Panc1 (cell line): ENCODE measurements around the gene SMIM38.

Source experiments
- POLR2AphosphoS5 ChIP-seq: IDR thresholded peaks from 2 replicates; pipeline ENCODE4 v1.6.1; 2012; ENCODE audit warnings: mild to moderate bottlenecking, low read depth, low read length, moderate library complexity
- SIN3A ChIP-seq: IDR thresholded peaks from 2 replicates; pipeline ENCODE4 v1.6.1; 2012; ENCODE audit warnings: low read depth, mild to moderate bottlenecking, low read length, moderate library complexity, borderline replicate concordance; ENCODE audit not compliant: insufficient read depth
- TCF7L2 ChIP-seq: IDR thresholded peaks from 2 replicates; pipeline ENCODE4 v1.6.1; 2011; ENCODE audit warnings: mild to moderate bottlenecking, low read depth, low read length, inconsistent platforms
- TF ChIP-seq, protein P1 (sequence below): fragments of 450-650 bp; IDR thresholded peaks from 2 replicates; pipeline ENCODE4 v1.5.1; 2017; ENCODE audit warnings: mild to moderate bottlenecking
- TF ChIP-seq, protein P2 (sequence below), 2 experiments: IDR thresholded peaks; 2 replicates each; pipeline ENCODE4 v1.6.1; 2011 to 2012; ENCODE audit warnings: low read depth in 2 of 2, control low read depth in 1 of 2, low read length in 1 of 2, mild to moderate bottlenecking in 1 of 2, moderate library complexity in 1 of 2; ENCODE audit not compliant: insufficient read depth in 1 of 2

DNA sequence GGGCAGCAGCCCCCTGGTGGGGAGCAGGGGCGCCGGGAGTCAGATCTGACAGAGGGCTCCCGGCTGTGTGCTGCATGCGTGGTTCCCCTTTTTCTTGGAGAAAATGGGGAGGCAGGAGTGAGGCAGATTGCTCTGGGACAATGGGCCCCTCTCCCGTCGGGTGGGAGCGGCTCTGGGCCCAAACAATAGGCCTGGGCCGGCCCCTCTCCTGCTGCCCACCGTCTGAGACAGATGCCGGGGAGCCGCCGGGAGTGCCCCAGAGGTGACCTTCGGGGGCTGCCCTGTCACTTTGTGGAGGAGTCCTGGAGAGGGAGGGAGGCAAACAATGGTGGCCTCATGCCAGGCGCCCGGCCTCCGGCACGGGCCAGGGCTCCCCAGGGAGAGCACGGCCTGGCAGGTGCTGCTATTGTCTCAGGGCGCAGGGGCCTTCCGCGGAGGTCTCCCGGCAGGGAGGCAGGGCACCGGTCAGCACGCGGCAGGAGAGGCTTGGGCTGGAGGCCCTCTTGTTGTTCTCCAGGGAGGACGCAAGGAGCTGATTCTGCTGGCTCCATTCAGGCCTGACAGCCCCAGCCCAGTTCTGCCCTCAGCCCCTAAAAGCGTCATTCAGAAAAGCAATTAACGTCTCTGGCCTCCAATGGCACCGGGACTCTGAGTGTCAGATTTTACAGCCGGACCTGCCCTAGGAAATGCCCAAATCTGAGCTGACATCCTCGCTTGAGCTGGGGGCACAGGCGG is 44.8 kb downstream of the SMIM38 start:
- TF ChIP-seq, protein P1, sequence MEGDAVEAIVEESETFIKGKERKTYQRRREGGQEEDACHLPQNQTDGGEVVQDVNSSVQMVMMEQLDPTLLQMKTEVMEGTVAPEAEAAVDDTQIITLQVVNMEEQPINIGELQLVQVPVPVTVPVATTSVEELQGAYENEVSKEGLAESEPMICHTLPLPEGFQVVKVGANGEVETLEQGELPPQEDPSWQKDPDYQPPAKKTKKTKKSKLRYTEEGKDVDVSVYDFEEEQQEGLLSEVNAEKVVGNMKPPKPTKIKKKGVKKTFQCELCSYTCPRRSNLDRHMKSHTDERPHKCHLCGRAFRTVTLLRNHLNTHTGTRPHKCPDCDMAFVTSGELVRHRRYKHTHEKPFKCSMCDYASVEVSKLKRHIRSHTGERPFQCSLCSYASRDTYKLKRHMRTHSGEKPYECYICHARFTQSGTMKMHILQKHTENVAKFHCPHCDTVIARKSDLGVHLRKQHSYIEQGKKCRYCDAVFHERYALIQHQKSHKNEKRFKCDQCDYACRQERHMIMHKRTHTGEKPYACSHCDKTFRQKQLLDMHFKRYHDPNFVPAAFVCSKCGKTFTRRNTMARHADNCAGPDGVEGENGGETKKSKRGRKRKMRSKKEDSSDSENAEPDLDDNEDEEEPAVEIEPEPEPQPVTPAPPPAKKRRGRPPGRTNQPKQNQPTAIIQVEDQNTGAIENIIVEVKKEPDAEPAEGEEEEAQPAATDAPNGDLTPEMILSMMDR, result no peak
- TF ChIP-seq, protein P2, sequence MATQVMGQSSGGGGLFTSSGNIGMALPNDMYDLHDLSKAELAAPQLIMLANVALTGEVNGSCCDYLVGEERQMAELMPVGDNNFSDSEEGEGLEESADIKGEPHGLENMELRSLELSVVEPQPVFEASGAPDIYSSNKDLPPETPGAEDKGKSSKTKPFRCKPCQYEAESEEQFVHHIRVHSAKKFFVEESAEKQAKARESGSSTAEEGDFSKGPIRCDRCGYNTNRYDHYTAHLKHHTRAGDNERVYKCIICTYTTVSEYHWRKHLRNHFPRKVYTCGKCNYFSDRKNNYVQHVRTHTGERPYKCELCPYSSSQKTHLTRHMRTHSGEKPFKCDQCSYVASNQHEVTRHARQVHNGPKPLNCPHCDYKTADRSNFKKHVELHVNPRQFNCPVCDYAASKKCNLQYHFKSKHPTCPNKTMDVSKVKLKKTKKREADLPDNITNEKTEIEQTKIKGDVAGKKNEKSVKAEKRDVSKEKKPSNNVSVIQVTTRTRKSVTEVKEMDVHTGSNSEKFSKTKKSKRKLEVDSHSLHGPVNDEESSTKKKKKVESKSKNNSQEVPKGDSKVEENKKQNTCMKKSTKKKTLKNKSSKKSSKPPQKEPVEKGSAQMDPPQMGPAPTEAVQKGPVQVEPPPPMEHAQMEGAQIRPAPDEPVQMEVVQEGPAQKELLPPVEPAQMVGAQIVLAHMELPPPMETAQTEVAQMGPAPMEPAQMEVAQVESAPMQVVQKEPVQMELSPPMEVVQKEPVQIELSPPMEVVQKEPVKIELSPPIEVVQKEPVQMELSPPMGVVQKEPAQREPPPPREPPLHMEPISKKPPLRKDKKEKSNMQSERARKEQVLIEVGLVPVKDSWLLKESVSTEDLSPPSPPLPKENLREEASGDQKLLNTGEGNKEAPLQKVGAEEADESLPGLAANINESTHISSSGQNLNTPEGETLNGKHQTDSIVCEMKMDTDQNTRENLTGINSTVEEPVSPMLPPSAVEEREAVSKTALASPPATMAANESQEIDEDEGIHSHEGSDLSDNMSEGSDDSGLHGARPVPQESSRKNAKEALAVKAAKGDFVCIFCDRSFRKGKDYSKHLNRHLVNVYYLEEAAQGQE (IDR thresholded peaks at IDR 0.05; ENCODE audit: insufficient read depth in 1 of 2, low read depth in 2 of 2, low read length in 1 of 2), result no peak
- TF ChIP-seq TCF7L2, result no peak
- no peak for TF ChIP-seq POLR2AphosphoS5
- no peak for TF ChIP-seq SIN3A
